ENCODE results near the gene SMARCAD1.

DNA sequence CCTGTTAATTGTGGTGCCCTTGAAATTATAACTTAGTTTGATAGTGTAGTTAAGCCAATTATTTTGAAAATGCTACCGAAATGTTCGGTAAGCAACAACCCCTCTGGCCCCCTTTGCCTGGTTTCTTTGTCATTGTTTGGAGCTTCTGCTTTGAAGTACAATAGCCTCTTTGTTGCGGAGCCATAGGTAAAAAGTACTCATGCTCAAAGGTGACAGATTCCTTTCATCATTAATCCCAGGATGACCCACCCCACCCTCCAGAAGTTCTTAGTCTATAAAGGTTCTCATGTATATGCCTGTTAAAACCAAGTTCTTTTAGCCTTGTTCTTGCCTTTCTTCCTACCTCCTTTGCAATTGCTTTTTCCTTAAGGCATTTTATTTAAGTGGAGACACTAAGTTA, 42.4 kb upstream of the SMARCAD1 start:
- TF ChIP-seq, protein P1, sequence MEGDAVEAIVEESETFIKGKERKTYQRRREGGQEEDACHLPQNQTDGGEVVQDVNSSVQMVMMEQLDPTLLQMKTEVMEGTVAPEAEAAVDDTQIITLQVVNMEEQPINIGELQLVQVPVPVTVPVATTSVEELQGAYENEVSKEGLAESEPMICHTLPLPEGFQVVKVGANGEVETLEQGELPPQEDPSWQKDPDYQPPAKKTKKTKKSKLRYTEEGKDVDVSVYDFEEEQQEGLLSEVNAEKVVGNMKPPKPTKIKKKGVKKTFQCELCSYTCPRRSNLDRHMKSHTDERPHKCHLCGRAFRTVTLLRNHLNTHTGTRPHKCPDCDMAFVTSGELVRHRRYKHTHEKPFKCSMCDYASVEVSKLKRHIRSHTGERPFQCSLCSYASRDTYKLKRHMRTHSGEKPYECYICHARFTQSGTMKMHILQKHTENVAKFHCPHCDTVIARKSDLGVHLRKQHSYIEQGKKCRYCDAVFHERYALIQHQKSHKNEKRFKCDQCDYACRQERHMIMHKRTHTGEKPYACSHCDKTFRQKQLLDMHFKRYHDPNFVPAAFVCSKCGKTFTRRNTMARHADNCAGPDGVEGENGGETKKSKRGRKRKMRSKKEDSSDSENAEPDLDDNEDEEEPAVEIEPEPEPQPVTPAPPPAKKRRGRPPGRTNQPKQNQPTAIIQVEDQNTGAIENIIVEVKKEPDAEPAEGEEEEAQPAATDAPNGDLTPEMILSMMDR (IDR thresholded peaks at IDR 0.05) = no peak
- TF ChIP-seq POLR2AphosphoS5 (IDR thresholded peaks at IDR 0.05) = no peak
- TF ChIP-seq POLR2A (IDR thresholded peaks at IDR 0.05) = no peak

Measured in upper lobe of left lung (tissue), 4 donors.